ENCODE results near the gene BCAR1.
"Not testable (repeated sequence)": the region's sequence is repeated elsewhere in the genome, so short reads cannot be mapped to it uniquely, and the experiment has no call there.

BCAR1 gene

GRCh38 chr16:75272097-75272551, 20.7 kb upstream of the BCAR1 start:
- no peak for TF ChIP-seq CTCF (IDR thresholded peaks at IDR 0.05; ENCODE audit: insufficient read depth, low read depth, low read length, missing control alignments)
- H3K4me3 ChIP-seq (ENCODE audit: low read length), result no peak overlapping the region
- DNase-seq (ENCODE audit: low read depth), result no peak

DNA sequence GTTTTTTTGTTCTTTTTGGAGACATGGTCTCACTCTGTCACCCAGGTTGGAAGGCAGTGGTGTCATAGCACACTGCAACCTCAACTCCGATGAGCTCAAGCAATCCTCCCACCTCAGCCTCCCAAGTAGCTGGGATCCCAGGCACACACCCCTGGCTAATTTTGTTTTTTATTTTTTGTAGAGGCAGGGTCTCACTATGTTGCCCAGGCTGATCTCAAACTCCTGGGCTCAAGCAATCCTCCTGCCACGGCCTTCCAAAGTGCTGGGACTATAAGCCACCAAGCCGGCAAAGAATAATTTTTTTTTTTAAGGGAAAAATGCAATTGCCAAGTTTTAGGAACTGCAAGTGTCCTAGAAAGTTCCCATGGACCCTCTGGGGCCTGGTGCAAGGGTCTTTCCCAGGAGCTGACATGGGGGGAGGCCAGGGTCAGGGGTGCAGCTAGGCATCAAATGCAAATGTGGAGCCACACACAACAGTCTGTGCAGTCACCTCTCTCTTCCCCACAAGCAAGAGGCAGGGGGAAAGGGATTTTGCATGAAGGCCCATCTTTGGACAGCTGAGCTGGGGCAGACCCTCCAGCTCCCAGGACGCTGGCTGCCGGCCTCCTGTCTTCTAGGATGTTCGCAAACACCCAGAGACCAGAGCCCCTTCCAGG, 20.1 kb upstream of the BCAR1 start:
- no peak for DNase-seq (ENCODE audit: low read depth)
- no peak overlapping the region for H3K4me3 ChIP-seq (ENCODE audit: low read length)
- TF ChIP-seq CTCF (IDR thresholded peaks at IDR 0.05; ENCODE audit: insufficient read depth, low read depth, low read length, missing control alignments), result no peak

- DNase-seq (ENCODE audit: low read depth); H3K4me3 ChIP-seq (ENCODE audit: low read length): not testable (repeated sequence)
These were observed 17.9 kb upstream of the BCAR1 start for GRCh38 chr16:75269358-75269757.

DNA sequence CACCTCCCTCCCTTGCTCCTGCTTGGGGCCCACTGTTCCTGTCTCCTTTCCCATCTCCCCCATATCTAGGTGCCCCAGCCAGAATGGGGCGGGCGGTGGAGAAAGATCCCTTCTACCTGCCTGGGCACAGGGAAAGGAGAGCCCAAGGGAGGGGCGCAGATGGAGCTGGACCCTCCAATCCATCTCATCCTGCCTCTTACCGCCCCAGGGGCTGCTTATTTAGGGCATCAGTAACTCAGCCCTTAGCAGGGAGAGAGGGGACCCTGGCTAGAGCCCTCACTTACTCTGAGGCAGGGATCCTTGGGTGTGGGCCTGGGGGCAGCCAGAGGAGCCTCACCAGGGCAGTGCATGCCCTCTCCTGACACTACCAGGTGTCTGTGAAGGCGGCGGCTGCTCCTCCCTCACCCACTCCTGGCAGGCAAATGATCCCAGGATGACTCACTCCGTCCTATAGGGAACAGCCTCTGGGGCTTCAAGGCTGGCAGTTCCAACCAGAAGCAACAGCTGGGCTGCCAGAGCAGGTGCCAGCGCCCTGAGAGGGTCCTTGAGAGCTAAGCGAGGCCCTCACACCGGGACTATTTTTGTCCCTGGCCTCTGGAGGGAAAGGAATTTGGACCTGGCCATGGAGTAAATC, 16.3 kb upstream of the BCAR1 start:
- H3K4me3 ChIP-seq (ENCODE audit: low read length), result no peak overlapping the region
- DNase-seq (ENCODE audit: low read depth), result peak; percentile 93
- TF ChIP-seq CTCF (IDR thresholded peaks at IDR 0.05; ENCODE audit: insufficient read depth, low read depth, low read length, missing control alignments), result no peak

- no peak for DNase-seq (ENCODE audit: low read depth)
- H3K4me3 ChIP-seq (ENCODE audit: low read length), result no peak overlapping the region
- no peak for TF ChIP-seq CTCF (IDR thresholded peaks at IDR 0.05; ENCODE audit: insufficient read depth, low read depth, low read length, missing control alignments)
These were observed 15.6 kb upstream of the BCAR1 start for GRCh38 chr16:75266738-75267630.

DNA sequence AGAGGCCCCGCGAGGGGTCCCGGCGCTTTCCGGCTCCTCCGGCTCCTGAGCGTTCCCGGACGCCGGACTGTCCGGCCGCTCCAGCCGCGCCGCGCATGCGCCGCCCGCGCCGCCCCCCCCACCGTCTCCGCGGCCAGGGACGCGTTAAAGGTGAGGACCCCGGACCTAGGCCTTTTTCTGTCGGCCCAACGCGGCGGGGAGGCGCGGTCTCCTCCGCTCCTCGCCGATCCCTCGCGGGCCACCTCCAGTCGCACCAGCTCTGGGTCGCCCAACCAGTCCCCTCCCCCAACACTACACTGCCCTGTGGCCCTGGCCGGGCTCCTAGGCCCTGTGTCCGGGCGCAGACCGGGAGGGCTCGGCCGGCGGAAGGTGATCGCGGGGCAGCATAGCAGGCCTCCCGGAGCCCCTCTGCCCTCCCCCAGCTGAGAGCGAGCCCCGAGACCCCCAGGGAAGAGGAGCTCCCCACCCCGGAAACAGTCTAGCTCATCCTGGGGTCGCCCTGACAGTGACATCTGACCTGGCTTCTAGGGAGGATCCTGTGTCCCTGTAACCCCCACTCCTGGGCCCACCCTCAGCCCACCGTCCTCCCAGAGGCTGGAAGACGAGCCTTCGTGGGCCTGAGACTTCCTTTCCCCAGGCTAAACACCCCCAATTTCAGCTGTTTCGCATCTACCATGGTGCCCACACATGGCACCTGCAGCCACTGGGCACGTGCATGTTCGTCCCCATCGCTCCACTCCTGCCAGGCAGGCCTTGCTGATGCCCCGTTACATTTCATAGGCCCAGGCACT, 14.7 kb upstream of the BCAR1 start:
- DNase-seq (ENCODE audit: low read depth), result peak; percentile 40
- peak overlapping the region; percentile 77 for H3K4me3 ChIP-seq (ENCODE audit: low read length)

More for the DNA sequence above, 14.7 kb upstream of the BCAR1 start:
- TF ChIP-seq CTCF (IDR thresholded peaks at IDR 0.05; ENCODE audit: insufficient read depth, low read depth, low read length, missing control alignments), result no peak

Data from epithelial cell of esophagus (primary cell).